ENCODE results near the gene HCN1. TPM values are rescaled to one million over a fixed set of nuclear protein-coding genes. Genes with fewer than 3 reads are reported as not detected.

Gene HCN1
- total and polyA plus RNA-seq, 2 of the 13 experiments (the other 11 are each of a cell fraction or from before 2014, with no cell fraction given): not detected

DNA sequence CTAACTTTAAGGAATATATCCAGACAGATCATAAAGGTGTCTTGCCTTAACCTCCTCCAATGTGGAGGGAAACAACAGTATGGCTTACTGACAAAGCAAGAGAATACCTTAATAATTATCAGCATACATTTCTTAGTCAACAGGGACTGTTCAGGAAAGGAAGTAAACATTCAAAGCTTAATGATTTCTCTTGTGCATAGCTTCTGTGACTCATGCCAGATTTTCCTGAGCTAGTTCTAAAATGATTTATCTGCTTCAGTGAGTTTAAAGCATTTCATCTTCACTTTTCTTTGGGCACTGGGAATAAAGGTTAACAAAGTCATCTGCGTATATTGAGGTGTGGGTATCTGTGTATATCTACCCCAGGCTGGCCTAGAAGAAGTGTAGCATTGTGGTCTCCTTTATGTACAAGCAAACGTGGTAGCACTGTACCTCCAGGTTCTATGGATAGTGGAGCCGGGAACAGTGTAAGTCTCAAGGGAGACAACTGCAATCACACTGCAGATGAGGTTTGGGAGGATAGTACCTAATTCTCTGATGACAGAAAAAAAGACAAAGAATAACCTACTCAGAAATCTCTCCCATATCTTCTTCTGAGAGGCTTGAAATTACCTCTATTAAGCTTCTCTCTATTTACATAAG is 284.1 kb downstream of the HCN1 start:
- H2AFZ ChIP-seq (ENCODE audit: low read length): no peak overlapping the region
- no peak overlapping the region for H3K4me2 ChIP-seq (ENCODE audit: low read depth, low read length)
- ChIA-PET CTCF (ENCODE audit: low intra/inter-chr PET ratio, low total read pairs) (no interaction called here), POLR2A (no interaction called here)
- no peak for ATAC-seq
- no peak for DNase-seq (ENCODE audit: low spot score)
- no TSS peak for BruUV-seq (replicated peaks)
- no peaks in the 10 kb centered on the region for H3K36me3 ChIP-seq (replicated peaks in 1 of 2; ENCODE audit: control insufficient read depth in 1 of 2, insufficient read depth in 2 of 2, low read length in 2 of 2)
- no peaks in the 10 kb centered on the region for H4K20me1 ChIP-seq (ENCODE audit: insufficient read depth, low read length)
- H3K27me3 ChIP-seq (ENCODE audit: control insufficient read depth in 1 of 2, insufficient read depth in 2 of 2, low read length in 2 of 2): no peaks in the 10 kb centered on the region
- no peak overlapping the region for H3K27ac ChIP-seq (ENCODE audit: extremely low read length, insufficient read depth, low read length)
- 24% methylated on average over 3 of the region's 3 CpGs for WGBS (ENCODE audit: low lambda C conversion rate)
- no peak overlapping the region for H3K9ac ChIP-seq (ENCODE audit: insufficient read depth, low read depth, low read length)
- no peak overlapping the region for H3K4me3 ChIP-seq (replicated peaks in 1 of 3; ENCODE audit: insufficient read depth in 1 of 3, low read depth in 2 of 3, low read length in 3 of 3)
- no peak for FAIRE-seq
- H3K79me2 ChIP-seq (ENCODE audit: insufficient read depth, low read length): no peaks in the 10 kb centered on the region
- in situ Hi-C loops (cut with HindIII; ENCODE audit: extremely low pct_ligation_motif_present, low pct_unique_long_range_greater_than_20kb): no loop called here
- peaks cover 18% of the 10 kb centered on the region; the same call in 1 of the 2 replicates for H3K9me3 ChIP-seq (ENCODE audit: low read length)
- H3K4me1 ChIP-seq (ENCODE audit: insufficient read depth, low read length): no peaks in the 10 kb centered on the region
- intact Hi-C loops (cut with micrococcal nuclease; ENCODE audit: unreplicated experiment): no loop called here
- TF ChIP-seq MEF2D (CRISPR knock-in tag; IDR thresholded peaks at IDR 0.05) (no peak), TBP (CRISPR knock-in tag; IDR thresholded peaks at IDR 0.05) (no peak), HOXA3 (CRISPR knock-in tag; IDR thresholded peaks at IDR 0.05) (no peak), TCF12 (IDR thresholded peaks at IDR 0.05) (no peak), TCF12 (CRISPR knock-in tag; IDR thresholded peaks at IDR 0.05) (no peak), MAF1 (CRISPR knock-in tag; IDR thresholded peaks at IDR 0.05; ENCODE audit: borderline replicate concordance) (no peak), FOXK1 (CRISPR knock-in tag; IDR thresholded peaks at IDR 0.05; ENCODE audit: borderline replicate concordance, low read depth) (no peak), TBX3 (IDR thresholded peaks at IDR 0.05; ENCODE audit: borderline replicate concordance) (no peak), ARID4A (CRISPR knock-in tag; IDR thresholded peaks at IDR 0.05; ENCODE audit: borderline replicate concordance) (no peak), ELF1 (CRISPR knock-in tag; IDR thresholded peaks at IDR 0.05) (no peak)
- TF ChIP-seq, protein P1, sequence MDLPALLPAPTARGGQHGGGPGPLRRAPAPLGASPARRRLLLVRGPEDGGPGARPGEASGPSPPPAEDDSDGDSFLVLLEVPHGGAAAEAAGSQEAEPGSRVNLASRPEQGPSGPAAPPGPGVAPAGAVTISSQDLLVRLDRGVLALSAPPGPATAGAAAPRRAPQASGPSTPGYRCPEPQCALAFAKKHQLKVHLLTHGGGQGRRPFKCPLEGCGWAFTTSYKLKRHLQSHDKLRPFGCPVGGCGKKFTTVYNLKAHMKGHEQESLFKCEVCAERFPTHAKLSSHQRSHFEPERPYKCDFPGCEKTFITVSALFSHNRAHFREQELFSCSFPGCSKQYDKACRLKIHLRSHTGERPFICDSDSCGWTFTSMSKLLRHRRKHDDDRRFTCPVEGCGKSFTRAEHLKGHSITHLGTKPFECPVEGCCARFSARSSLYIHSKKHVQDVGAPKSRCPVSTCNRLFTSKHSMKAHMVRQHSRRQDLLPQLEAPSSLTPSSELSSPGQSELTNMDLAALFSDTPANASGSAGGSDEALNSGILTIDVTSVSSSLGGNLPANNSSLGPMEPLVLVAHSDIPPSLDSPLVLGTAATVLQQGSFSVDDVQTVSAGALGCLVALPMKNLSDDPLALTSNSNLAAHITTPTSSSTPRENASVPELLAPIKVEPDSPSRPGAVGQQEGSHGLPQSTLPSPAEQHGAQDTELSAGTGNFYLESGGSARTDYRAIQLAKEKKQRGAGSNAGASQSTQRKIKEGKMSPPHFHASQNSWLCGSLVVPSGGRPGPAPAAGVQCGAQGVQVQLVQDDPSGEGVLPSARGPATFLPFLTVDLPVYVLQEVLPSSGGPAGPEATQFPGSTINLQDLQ (CRISPR knock-in tag; IDR thresholded peaks at IDR 0.05): no peak
- TF ChIP-seq, protein P2, sequence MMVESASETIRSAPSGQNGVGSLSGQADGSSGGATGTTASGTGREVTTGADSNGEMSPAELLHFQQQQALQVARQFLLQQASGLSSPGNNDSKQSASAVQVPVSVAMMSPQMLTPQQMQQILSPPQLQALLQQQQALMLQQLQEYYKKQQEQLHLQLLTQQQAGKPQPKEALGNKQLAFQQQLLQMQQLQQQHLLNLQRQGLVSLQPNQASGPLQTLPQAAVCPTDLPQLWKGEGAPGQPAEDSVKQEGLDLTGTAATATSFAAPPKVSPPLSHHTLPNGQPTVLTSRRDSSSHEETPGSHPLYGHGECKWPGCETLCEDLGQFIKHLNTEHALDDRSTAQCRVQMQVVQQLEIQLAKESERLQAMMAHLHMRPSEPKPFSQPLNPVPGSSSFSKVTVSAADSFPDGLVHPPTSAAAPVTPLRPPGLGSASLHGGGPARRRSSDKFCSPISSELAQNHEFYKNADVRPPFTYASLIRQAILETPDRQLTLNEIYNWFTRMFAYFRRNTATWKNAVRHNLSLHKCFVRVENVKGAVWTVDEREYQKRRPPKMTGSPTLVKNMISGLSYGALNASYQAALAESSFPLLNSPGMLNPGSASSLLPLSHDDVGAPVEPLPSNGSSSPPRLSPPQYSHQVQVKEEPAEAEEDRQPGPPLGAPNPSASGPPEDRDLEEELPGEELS (CRISPR knock-in tag; IDR thresholded peaks at IDR 0.05): no peak
- TF ChIP-seq, protein P3, sequence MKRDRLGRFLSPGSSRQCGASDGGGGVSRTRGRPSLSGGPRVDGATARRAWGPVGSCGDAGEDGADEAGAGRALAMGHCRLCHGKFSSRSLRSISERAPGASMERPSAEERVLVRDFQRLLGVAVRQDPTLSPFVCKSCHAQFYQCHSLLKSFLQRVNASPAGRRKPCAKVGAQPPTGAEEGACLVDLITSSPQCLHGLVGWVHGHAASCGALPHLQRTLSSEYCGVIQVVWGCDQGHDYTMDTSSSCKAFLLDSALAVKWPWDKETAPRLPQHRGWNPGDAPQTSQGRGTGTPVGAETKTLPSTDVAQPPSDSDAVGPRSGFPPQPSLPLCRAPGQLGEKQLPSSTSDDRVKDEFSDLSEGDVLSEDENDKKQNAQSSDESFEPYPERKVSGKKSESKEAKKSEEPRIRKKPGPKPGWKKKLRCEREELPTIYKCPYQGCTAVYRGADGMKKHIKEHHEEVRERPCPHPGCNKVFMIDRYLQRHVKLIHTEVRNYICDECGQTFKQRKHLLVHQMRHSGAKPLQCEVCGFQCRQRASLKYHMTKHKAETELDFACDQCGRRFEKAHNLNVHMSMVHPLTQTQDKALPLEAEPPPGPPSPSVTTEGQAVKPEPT (CRISPR knock-in tag; IDR thresholded peaks at IDR 0.05; ENCODE audit: low read depth): no peak

Measured in HepG2 (cell line).